Stimulated activated CD4-positive, alpha-beta T cell treated with anti-CD3 and anti-CD28 coated beads, Interleukin-1b, Interleukin-23, amount 100 ng/mL, for 4 hours (primary cell): ENCODE data around the gene EIF4G3.
"Not testable (repeated sequence)": the region's sequence is repeated elsewhere in the genome, so short reads cannot be mapped to it uniquely, and the experiment has no call there.

Experiments used
- DNase-seq, 2 donors: peaks; one replicate each; pipeline ENCODE4 v3.0.0-alpha.2; 2020; ENCODE audit warnings: low read depth in 2 of 2

Gene EIF4G3

GRCh38 chr1:21068937-21069336 lies 107.8 kb downstream of the EIF4G3 start:
- DNase-seq = no peak

GRCh38 chr1:21067551-21068227 lies 109.0 kb downstream of the EIF4G3 start:
- DNase-seq = no peak

- DNase-seq = no peak
Measured at GRCh38 chr1:21066356-21067012, 110.2 kb downstream of the EIF4G3 start.

GRCh38 chr1:21065851-21066250 lies 110.8 kb downstream of the EIF4G3 start:
- DNase-seq = no peak

- no peak for DNase-seq
Measured at GRCh38 chr1:21064057-21064456, 112.6 kb downstream of the EIF4G3 start.

- DNase-seq = no peak
Measured at GRCh38 chr1:21060523-21060922, 116.2 kb downstream of the EIF4G3 start.

- no peak for DNase-seq
Measured at GRCh38 chr1:21059021-21059420, 117.7 kb downstream of the EIF4G3 start.

GRCh38 chr1:21058035-21058793 lies 118.5 kb downstream of the EIF4G3 start:
- no peak for DNase-seq

- DNase-seq = not testable (repeated sequence)
Measured at GRCh38 chr1:21053189-21053928, 123.3 kb downstream of the EIF4G3 start.

GRCh38 chr1:21052034-21052433 lies 124.7 kb downstream of the EIF4G3 start:
- DNase-seq = no peak

- no peak for DNase-seq
Measured at GRCh38 chr1:21051177-21051825, 125.4 kb downstream of the EIF4G3 start.

- DNase-seq = no peak
Measured at GRCh38 chr1:21050031-21050430, 126.7 kb downstream of the EIF4G3 start.

- DNase-seq = no peak
Measured at GRCh38 chr1:21048462-21048861, 128.2 kb downstream of the EIF4G3 start.

- no peak for DNase-seq
Measured at GRCh38 chr1:21046132-21046531, 130.6 kb downstream of the EIF4G3 start.

- DNase-seq = no peak
Measured at GRCh38 chr1:21045351-21045750, 131.3 kb downstream of the EIF4G3 start.

- no peak for DNase-seq
Measured at GRCh38 chr1:21042929-21043605, 133.6 kb downstream of the EIF4G3 start.

GRCh38 chr1:21041541-21041940 lies 135.2 kb downstream of the EIF4G3 start:
- DNase-seq = no peak

- DNase-seq = no peak
Measured at GRCh38 chr1:21037091-21037490, 139.6 kb downstream of the EIF4G3 start.

- DNase-seq = no peak
Measured at GRCh38 chr1:21035794-21036193, 140.9 kb downstream of the EIF4G3 start.

GRCh38 chr1:21034725-21035628 lies 141.7 kb downstream of the EIF4G3 start:
- no peak for DNase-seq
